HEK293 (cell line): ENCODE measurements around the gene TMPRSS6.
A peak's percentile ranks its signal among the peaks of the same experiment; 100 is the strongest.

Experiments used
- CTCF ChIA-PET: fragments of 350-600 bp; formaldehyde crosslinking; extraction: SDS; loops from one replicate; lab custom pipeline; 2021; ENCODE audit warnings: antibody characterized with exemption; lab: Yijun Ruan, JAX
- POLR2A ChIA-PET: fragments of 300-600 bp; formaldehyde crosslinking; extraction: SDS; loops from one replicate; lab custom pipeline; 2020; ENCODE audit warnings: antibody characterized with exemption, inconsistent platforms; lab: Yijun Ruan, JAX
- H3K27ac ChIP-seq: fragments of 200-500 bp; sonication (Bioruptor generic); 2 replicates; pipeline ENCODE4 v1.5.1; 2014; ENCODE audit warnings: low read depth, low read length, control low read depth, inconsistent platforms; ENCODE audit errors: extremely low read depth
- H3K36me3 ChIP-seq, 2 experiments: fragments of 200-500 bp in 1 of 2; sonication (Bioruptor generic) in 1 of 2; 1 replicate in 1 of 2; 2 replicates in 1 of 2; pipeline ENCODE4 v1.5.1; 2014 to 2017; ENCODE audit warnings: inconsistent platforms in 2 of 2, low read length in 2 of 2; ENCODE audit not compliant: control insufficient read depth in 2 of 2, insufficient read depth in 1 of 2
- H3K4me1 ChIP-seq: fragments of 200-500 bp; sonication (Bioruptor generic); 2 replicates; pipeline ENCODE4 v1.5.1; 2014; ENCODE audit warnings: mild to moderate bottlenecking, low read length, inconsistent platforms; ENCODE audit not compliant: control insufficient read depth, insufficient read depth
- H3K4me3 ChIP-seq: 2 replicates; pipeline ENCODE4 v1.5.1; 2011; ENCODE audit warnings: low read depth, mild to moderate bottlenecking, control low read depth, low read length, moderate library complexity
- H3K9me3 ChIP-seq: fragments of 200-500 bp; sonication (Bioruptor generic); 2 replicates; pipeline ENCODE4 v1.5.1; 2014; ENCODE audit warnings: low read depth, low read length, inconsistent platforms; ENCODE audit not compliant: control insufficient read depth, insufficient read depth
- EGR2 ChIP-seq: fragments of 450-650 bp; formaldehyde crosslinking; IDR thresholded peaks from 2 replicates; pipeline ENCODE4 v1.5.1; 2016; ENCODE audit warnings: low read depth, missing biosample characterization, missing genetic modification characterization
- HOXA7 ChIP-seq: sonication (generic); formaldehyde crosslinking; IDR thresholded peaks from 2 replicates; pipeline ENCODE4 v1.8.1; 2022; ENCODE audit warnings: missing genetic modification reagents, borderline replicate concordance
- HOXC10 ChIP-seq: sonication (generic); formaldehyde crosslinking; IDR thresholded peaks from 2 replicates; pipeline ENCODE4 v1.8.1; 2023; ENCODE audit warnings: mild to moderate bottlenecking, missing genetic modification reagents
- KLF7 ChIP-seq: fragments of 450-650 bp; formaldehyde crosslinking; IDR thresholded peaks from 2 replicates; pipeline ENCODE4 v1.5.1; 2016; ENCODE audit warnings: missing biosample characterization, missing genetic modification characterization, borderline replicate concordance
- MYNN ChIP-seq: fragments of 450-650 bp; formaldehyde crosslinking; IDR thresholded peaks from 2 replicates; pipeline ENCODE4 v1.5.1; 2016; ENCODE audit warnings: missing biosample characterization, missing genetic modification characterization, borderline replicate concordance
- PRDM1 ChIP-seq: fragments of 450-650 bp; formaldehyde crosslinking; IDR thresholded peaks from 2 replicates; pipeline ENCODE4; 2016; ENCODE audit warnings: missing biosample characterization, missing genetic modification characterization
- RBAK ChIP-seq: fragments of 450-650 bp; formaldehyde crosslinking; IDR thresholded peaks from 2 replicates; pipeline ENCODE4 v1.5.1; 2016; ENCODE audit warnings: missing biosample characterization, missing genetic modification characterization
- SP7 ChIP-seq: fragments of 450-650 bp; formaldehyde crosslinking; IDR thresholded peaks from 2 replicates; pipeline ENCODE4 v1.5.1; 2016; ENCODE audit warnings: missing biosample characterization, missing genetic modification characterization
- ZFHX2 ChIP-seq: fragments of 450-650 bp; formaldehyde crosslinking; conservative IDR thresholded peaks from 2 replicates; pipeline ENCODE4 v1.5.1; 2016; ENCODE audit warnings: missing biosample characterization, missing genetic modification characterization
- ZFP69B ChIP-seq: fragments of 450-650 bp; formaldehyde crosslinking; IDR thresholded peaks from 2 replicates; pipeline ENCODE4 v1.5.1; 2016; ENCODE audit warnings: missing biosample characterization, missing genetic modification characterization
- ZIC2 ChIP-seq: fragments of 450-650 bp; formaldehyde crosslinking; IDR thresholded peaks from 2 replicates; pipeline ENCODE4 v1.5.1; 2016; ENCODE audit warnings: missing biosample characterization, missing genetic modification characterization
- ZNF10 ChIP-seq: fragments of 450-650 bp; formaldehyde crosslinking; IDR thresholded peaks from 2 replicates; pipeline ENCODE4 v1.5.1; 2017; ENCODE audit warnings: missing biosample characterization, missing genetic modification characterization
- ZNF184 ChIP-seq: fragments of 450-650 bp; IDR thresholded peaks from 2 replicates; pipeline ENCODE4 v1.5.1; 2018; ENCODE audit warnings: missing biosample characterization, mild to moderate bottlenecking, missing genetic modification characterization
- ZNF19 ChIP-seq: fragments of 450-650 bp; formaldehyde crosslinking; IDR thresholded peaks from 2 replicates; pipeline ENCODE4; 2016; ENCODE audit warnings: missing biosample characterization, missing genetic modification characterization, low read depth
- ZNF560 ChIP-seq: fragments of 450-650 bp; formaldehyde crosslinking; IDR thresholded peaks from 2 replicates; pipeline ENCODE4 v1.5.1; 2017; ENCODE audit warnings: missing biosample characterization, missing genetic modification characterization, borderline replicate concordance
- ZNF670 ChIP-seq: fragments of 450-650 bp; formaldehyde crosslinking; IDR thresholded peaks from 2 replicates; pipeline ENCODE4 v1.5.1; 2016; ENCODE audit warnings: missing biosample characterization, missing genetic modification characterization, low read depth
- ZNF677 ChIP-seq: fragments of 450-650 bp; IDR thresholded peaks from 2 replicates; pipeline ENCODE4 v1.5.0; 2018; ENCODE audit warnings: missing biosample characterization, mild to moderate bottlenecking, missing genetic modification characterization, moderate library complexity
- TF ChIP-seq, protein P1 (sequence below): fragments of 450-650 bp; formaldehyde crosslinking; IDR thresholded peaks from 2 replicates; pipeline ENCODE4 v1.5.1; 2016; ENCODE audit warnings: missing biosample characterization, missing genetic modification characterization
- TF ChIP-seq, protein P2 (sequence below): fragments of 450-650 bp; formaldehyde crosslinking; IDR thresholded peaks from 2 replicates; pipeline ENCODE4 v1.5.1; 2016; ENCODE audit warnings: missing biosample characterization, missing genetic modification characterization
- TF ChIP-seq, protein P3 (sequence below): fragments of 450-650 bp; formaldehyde crosslinking; IDR thresholded peaks from 2 replicates; pipeline ENCODE4 v1.5.1; 2016; ENCODE audit warnings: missing biosample characterization, missing genetic modification characterization

TMPRSS6 gene

DNA sequence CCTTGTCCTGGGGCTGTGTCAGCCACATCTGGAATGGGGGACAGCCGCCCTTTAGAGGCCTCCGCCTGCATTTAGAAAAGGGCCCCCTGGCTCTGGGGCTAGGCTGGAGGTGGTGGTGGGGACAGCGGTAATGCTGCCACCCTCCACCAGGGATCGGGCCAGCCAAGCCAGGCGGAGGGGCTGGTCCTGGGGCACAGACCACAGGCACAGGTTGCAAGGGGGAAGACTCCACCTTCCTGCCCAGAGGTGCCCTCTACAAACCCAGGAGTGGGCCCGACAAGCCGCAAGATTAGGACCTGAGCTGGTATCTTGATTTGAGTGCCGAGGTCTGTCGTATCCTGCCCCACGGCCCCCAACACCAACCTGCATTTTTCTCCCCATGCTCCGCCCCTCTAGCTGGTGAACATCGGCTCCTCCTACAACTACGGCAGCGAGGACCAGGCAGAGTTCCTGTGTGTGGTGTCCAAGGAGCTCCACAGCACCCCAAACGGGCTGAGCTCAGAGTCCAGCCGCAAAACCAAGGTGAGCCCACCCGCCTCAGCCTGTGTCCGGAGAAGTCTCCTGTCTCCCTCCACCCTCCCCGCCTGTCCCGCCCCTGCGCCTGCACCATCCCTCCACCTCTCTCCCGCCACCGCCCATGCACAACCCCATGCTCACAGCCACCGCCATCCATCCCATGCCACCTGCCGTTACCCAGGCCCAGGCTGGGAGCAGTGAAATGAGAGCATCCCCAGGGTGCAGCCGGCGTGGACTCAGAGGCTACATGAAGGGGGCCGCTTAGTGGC is 50.4 kb downstream of the TMPRSS6 start:
- TF ChIP-seq ZNF10 (tag by site-specific recombination) (no peak), RBAK (no peak), EGR2 (peak; percentile 37; the same call in 1 of the 2 replicates)
- TF ChIP-seq, protein P1, sequence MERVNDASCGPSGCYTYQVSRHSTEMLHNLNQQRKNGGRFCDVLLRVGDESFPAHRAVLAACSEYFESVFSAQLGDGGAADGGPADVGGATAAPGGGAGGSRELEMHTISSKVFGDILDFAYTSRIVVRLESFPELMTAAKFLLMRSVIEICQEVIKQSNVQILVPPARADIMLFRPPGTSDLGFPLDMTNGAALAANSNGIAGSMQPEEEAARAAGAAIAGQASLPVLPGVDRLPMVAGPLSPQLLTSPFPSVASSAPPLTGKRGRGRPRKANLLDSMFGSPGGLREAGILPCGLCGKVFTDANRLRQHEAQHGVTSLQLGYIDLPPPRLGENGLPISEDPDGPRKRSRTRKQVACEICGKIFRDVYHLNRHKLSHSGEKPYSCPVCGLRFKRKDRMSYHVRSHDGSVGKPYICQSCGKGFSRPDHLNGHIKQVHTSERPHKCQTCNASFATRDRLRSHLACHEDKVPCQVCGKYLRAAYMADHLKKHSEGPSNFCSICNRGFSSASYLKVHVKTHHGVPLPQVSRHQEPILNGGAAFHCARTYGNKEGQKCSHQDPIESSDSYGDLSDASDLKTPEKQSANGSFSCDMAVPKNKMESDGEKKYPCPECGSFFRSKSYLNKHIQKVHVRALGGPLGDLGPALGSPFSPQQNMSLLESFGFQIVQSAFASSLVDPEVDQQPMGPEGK (tag by site-specific recombination): no peak
- H3K4me1 ChIP-seq: no peaks in the 10 kb centered on the region
- ChIA-PET POLR2A (no interaction called here), CTCF (interaction anchor here (0.8 kb wide), 1 partner anchor 108 kb away, joined by 3 read pairs; no protein-coding TSS in a partner anchor)
- H3K4me3 ChIP-seq: no peak overlapping the region
- H3K27ac ChIP-seq: no peak overlapping the region
- no peaks in the 10 kb centered on the region for H3K9me3 ChIP-seq
- H3K36me3 ChIP-seq: peaks cover 0 to 76% of the 10 kb centered on the region in 2 experiments; a peak in 2 of 3 replicates

DNA sequence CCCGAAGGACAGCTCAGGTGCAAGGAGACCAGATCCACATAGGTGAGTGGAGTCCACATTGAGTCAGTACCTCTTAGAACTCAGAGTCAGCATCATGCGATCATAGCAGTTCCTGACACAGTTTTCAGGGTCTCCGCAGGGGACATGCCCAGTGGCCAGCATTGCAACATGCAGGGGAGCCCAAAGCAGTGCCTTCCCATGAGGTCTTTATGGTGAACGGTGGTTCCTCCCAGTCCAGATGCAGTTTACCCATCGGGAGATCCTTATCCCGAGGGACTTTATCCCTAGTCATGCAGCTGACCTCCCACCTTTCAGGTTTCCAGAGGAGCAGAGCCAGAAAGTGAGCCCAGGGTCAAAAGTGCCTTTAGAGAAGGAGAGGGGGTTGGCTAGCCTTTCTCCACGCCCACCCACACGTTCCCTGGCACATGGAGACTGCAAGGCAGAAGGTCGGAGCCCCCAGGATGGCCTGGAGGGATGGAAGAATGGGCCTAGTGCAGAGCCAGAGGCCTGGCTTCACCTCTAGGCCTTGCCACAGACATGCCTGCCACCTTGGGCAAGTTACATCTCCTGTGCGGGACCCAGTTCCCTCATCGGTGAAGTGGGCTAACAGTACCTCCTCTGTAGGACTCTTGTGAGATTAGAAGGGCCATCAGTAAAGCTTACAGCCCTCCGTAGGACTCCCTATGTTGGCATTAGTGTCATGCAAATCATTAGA is 51.6 kb downstream of the TMPRSS6 start:
- Histone ChIP-seq H3K4me1 (no peaks in the 10 kb centered on the region), H3K9me3 (no peaks in the 10 kb centered on the region), H3K36me3 (peaks cover 0 to 87% of the 10 kb centered on the region in 2 experiments; a peak in 2 of 3 replicates), H3K4me3 (no peak overlapping the region), H3K27ac (no peak overlapping the region)
- TF ChIP-seq ZIC2 (tag by site-specific recombination) (peak; percentile 25; the same call in 1 of the 2 replicates), ZNF19 (tag by site-specific recombination) (no peak), KLF7 (tag by site-specific recombination) (no peak)
- ChIA-PET CTCF (no interaction called here), POLR2A (no interaction called here)

DNA sequence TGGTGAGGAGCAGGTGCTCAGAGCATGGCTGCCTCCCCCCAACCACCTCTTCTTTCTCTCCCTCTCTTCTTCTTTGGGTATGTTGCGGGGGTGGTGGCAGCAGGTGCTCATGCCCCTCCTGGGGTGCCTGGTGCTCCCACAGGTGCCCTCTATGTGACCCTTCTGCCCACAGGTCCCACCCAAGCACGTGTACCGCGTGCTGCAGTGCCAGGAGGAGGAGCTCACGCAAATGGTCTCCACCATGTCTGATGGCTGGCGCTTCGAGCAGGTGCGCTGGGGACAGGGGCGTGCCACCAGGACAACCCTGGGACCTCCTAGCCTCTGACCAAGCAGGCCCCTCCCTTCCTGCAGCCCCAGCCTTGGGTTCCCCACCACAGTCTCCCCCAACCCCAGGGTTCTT is 52.3 kb downstream of the TMPRSS6 start:
- Histone ChIP-seq H3K27ac (no peak overlapping the region), H3K36me3 (peaks cover 0 to 89% of the 10 kb centered on the region in 2 experiments; a peak in 2 of 3 replicates), H3K4me1 (peaks cover 4% of the 10 kb centered on the region; the same call in 1 of the 2 replicates), H3K9me3 (no peaks in the 10 kb centered on the region), H3K4me3 (no peak overlapping the region)
- ChIA-PET POLR2A (no interaction called here), CTCF (no interaction called here)
- TF ChIP-seq MYNN: no peak
- TF ChIP-seq PRDM1 (tag by site-specific recombination): no peak
- peak; percentile 19; the same call in 1 of the 2 replicates for TF ChIP-seq ZFHX2 (tag by site-specific recombination)
- 0 out of 2 replicates have a peak, but pooled peaks have one; percentile 20 for TF ChIP-seq EGR2

DNA sequence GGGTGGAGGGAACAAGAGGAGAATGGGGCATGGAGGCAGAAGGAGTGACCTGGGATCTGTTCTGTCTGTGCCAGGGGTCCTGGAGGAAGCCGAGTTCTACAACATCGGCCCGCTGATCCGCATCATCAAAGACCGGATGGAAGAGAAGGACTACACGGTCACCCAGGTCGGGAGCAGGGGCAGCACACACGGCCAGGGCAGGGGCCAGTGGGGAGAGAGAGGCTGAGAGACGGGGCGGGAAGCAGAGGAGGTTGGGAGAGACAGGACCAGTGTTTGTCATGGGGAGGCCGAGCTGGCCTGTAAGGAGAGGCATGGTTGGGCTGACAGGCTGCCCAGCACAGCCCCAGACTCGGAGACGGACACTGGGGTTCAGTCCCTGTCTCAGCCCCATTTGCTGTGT is 53.3 kb downstream of the TMPRSS6 start:
- no peak overlapping the region for H3K27ac ChIP-seq
- no peaks in the 10 kb centered on the region for H3K9me3 ChIP-seq
- peaks cover 0 to 85% of the 10 kb centered on the region in 2 experiments; a peak in 2 of 3 replicates for H3K36me3 ChIP-seq
- H3K4me1 ChIP-seq: peaks cover 5% of the 10 kb centered on the region; the same call in 1 of the 2 replicates
- H3K4me3 ChIP-seq: no peak overlapping the region
- ChIA-PET POLR2A (no interaction called here), CTCF (interaction anchor here (1.5 to 2.6 kb wide), 2 partner anchors 144 to 200 kb away, joined by 4 to 9 read pairs; no protein-coding TSS in a partner anchor)
- TF ChIP-seq SP7 (tag by site-specific recombination): no peak
- TF ChIP-seq, protein P2, sequence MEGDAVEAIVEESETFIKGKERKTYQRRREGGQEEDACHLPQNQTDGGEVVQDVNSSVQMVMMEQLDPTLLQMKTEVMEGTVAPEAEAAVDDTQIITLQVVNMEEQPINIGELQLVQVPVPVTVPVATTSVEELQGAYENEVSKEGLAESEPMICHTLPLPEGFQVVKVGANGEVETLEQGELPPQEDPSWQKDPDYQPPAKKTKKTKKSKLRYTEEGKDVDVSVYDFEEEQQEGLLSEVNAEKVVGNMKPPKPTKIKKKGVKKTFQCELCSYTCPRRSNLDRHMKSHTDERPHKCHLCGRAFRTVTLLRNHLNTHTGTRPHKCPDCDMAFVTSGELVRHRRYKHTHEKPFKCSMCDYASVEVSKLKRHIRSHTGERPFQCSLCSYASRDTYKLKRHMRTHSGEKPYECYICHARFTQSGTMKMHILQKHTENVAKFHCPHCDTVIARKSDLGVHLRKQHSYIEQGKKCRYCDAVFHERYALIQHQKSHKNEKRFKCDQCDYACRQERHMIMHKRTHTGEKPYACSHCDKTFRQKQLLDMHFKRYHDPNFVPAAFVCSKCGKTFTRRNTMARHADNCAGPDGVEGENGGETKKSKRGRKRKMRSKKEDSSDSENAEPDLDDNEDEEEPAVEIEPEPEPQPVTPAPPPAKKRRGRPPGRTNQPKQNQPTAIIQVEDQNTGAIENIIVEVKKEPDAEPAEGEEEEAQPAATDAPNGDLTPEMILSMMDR (tag by site-specific recombination): no peak
- TF ChIP-seq HOXA7 (CRISPR knock-in tag): no peak
- TF ChIP-seq ZNF677 (tag by site-specific recombination): no peak
- no peak for TF ChIP-seq ZNF670 (tag by site-specific recombination)
- TF ChIP-seq, protein P3, sequence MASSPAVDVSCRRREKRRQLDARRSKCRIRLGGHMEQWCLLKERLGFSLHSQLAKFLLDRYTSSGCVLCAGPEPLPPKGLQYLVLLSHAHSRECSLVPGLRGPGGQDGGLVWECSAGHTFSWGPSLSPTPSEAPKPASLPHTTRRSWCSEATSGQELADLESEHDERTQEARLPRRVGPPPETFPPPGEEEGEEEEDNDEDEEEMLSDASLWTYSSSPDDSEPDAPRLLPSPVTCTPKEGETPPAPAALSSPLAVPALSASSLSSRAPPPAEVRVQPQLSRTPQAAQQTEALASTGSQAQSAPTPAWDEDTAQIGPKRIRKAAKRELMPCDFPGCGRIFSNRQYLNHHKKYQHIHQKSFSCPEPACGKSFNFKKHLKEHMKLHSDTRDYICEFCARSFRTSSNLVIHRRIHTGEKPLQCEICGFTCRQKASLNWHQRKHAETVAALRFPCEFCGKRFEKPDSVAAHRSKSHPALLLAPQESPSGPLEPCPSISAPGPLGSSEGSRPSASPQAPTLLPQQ: no peak
- no peak for TF ChIP-seq ZNF184 (tag by site-specific recombination)
- no peak for TF ChIP-seq ZNF560 (tag by site-specific recombination)
- no peak for TF ChIP-seq HOXC10 (CRISPR knock-in tag)
- TF ChIP-seq ZFP69B (tag by site-specific recombination): no peak
